NCI-H2196 treated with DMSO at 0.1 percent for 48 hours (cell line): ENCODE results near the gene APOA4.
A peak's percentile ranks its signal among the peaks of the same experiment; 100 is the strongest.
"Not testable (repeated sequence)": the region's sequence is repeated elsewhere in the genome, so short reads cannot be mapped to it uniquely, and the experiment has no call there.

ENCODE experiments used
- DNase-seq: peaks from one replicate; lab custom pipeline; 2025; ENCODE audit not compliant: unreplicated experiment; lab: John Stamatoyannopoulos, UW

APOA4 gene

DNA sequence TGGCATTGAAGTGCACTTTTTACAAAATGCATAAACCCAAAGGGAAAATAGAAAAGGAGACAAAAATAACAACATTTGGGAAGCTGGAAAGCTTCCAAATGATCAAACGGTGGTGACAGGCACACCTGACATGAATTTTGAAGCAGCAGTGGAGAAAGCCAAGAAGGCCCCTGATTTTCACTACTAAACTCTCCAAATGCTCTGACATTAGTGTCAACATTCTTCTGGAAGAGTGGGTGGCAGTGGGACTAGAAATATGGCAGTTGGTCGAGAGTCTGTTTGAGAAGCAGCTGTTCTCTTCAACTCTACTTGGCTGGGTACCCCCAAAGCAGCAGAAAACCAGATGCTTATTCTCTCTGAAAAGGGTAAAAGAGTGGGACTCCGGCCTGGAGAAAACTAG is 19.1 kb downstream of the APOA4 start:
- DNase-seq, result no peak

DNA sequence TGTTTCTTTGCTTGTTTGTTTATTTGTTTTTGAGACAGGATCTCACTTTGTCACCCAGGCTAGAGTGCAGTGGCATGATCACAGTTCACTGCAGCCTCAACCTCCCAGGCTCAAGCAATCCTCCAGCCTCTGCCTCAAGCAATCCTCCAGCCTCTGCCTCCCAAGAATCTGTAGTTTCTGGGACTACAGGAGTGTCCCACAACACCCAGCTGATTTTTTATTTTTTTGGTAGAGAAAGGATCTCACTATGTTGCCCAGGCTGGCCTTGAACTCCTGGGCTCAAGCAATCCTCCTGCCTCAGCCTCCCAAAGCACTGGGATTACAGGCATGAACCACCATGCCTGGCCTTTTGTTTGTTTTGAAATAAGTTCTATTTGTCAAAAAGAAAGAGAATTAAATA is 21.4 kb downstream of the APOA4 start:
- not testable (repeated sequence) for DNase-seq

DNA sequence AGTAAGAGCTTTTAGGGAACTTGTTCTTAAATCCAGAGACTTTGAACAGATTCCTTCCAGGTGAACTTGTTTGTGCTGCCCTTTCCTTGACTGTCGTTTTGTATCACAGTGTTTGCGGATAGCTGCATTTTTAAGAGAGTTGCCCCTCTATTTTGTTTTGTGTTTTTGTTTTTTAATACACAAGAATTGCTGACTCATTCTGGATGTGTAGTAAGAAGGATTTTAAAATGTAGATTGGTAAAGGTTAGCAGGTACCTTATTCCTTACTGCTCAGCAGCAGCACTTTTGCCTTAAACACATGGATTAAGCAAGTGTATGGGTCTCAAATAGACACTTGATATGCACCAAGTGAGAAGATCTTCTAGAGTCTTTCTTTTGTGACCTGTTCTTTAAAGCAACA is 22.5 kb downstream of the APOA4 start:
- no peak for DNase-seq

DNA sequence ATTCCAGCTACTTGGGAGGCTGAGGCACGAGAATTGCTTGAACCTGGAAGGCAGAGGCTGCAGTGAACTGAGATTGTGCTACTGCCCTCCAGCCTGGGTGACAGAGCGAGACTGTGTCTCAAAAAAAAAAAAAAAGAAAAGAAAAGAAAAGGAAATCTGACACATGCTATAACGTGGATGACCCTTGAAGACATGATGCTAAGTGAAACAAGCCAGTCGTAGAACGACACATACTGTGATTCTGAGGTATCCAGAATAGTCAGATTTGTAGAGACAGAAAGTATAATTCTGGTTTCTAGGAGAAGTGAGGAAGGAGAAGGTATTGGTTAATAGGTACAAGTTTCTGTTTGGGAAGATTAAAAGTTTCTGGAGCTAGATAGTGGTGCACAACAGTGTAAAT is 24.7 kb downstream of the APOA4 start:
- no peak for DNase-seq

DNA sequence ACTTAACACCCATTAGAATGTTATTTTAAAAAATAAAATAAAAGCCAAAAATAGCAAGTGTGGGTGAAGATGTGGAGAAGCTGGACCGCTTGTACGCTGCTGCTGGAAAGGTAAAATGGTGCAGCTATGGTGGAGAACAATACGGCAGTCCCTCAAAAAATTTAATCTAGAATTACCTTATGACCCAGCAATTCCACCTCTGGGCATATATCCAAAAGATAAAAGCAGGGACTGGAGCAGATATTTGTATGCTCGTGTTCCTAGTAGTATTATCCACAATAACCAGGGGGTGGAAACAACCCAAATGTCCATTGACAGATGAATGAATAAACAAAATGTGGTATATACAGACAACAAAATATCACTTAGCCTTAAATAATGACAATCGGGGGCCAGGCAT is 25.3 kb downstream of the APOA4 start:
- no peak for DNase-seq

DNA sequence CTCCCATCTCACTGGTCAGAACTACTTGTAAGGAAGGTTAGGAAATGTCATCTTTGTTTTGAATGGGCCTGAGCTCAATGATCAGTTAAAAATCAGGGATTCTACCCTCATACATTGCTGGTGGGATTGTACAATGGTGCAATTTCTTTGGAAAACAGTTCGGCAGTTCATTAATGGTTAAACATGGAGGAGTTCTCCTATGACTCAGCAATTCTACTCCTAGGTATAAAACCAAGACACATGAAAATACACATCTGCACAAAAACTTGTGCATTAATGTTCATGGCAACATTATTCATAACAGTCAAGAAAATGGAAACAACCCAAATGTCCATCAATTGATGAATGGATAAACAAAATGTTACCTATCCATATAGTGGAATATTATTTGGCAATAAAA is 26.6 kb downstream of the APOA4 start:
- no peak for DNase-seq

DNA sequence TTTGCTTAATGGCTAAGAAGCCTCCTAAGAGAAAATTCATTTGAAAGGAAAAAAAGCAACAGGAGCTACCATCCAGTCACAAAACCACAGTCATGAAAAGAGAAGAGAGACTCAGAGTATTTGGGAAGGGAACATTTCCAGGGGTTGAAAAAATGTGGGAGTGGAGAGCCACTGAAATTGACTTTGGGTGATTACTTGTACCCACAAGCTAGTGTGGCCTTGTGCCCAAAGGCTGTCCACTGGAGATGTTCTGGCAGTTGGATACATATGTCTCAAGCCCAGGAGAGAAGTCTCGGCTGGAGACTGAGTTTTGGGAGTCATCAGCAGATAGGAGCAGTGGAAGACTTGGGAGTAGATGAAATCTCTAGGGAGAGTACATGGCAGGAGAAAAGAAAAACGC is 28.3 kb downstream of the APOA4 start:
- no peak for DNase-seq

DNA sequence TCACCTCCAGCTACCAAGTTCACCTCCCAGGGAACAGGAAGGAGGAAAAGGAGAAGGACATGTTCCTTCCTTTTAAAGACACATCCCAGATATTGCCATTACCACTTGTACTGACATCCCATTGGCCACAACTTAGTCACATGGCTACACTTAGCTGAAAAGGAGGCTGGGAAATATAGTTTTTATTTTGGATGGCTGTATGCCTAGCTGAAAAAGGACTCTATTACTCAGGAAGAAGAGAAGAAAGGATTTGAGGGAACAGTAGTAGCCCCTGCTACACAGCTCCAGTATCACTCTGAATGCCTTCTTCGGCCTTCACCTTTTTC is 29.4 kb downstream of the APOA4 start:
- DNase-seq, result no peak

DNA sequence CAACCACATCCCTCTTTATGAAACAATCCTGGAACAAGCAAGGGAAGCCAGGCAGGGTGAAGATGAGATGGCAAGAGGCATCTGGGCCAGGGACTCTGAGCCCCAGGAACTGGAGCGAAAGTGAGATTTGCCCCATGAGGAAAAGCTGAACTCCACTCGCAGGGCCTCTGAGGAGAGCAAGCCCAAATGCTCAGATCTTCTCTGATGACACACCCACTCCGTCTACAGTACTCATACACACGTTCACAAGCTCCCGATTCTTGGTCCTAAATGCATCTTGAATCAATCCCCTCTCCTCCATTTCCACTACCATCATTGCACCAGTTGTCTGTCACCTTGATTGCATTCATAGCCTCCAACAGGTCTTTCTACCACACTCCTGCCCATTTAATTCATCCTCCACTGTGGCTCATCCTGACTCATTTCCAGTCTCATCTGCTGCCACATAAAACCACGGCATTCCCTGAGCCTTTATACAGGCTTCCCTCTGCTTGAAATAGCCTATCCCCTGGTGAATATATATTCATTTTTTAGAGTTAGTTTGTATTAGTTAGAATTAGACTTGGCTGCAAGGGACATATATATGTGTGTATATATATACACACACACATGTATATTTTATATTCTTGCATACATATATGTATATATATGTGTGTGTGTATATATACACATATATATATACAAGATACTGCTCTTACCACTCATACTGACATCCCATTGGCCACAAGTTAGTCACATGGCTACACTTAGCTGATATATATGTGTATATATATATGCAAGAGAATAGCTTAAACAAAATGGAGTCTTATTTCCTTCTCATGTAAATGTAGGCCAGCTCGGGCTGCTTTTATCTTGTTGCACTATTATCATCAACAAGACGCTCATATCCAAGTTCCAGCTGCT is 30.0 kb downstream of the APOA4 start:
- DNase-seq, result no peak

DNA sequence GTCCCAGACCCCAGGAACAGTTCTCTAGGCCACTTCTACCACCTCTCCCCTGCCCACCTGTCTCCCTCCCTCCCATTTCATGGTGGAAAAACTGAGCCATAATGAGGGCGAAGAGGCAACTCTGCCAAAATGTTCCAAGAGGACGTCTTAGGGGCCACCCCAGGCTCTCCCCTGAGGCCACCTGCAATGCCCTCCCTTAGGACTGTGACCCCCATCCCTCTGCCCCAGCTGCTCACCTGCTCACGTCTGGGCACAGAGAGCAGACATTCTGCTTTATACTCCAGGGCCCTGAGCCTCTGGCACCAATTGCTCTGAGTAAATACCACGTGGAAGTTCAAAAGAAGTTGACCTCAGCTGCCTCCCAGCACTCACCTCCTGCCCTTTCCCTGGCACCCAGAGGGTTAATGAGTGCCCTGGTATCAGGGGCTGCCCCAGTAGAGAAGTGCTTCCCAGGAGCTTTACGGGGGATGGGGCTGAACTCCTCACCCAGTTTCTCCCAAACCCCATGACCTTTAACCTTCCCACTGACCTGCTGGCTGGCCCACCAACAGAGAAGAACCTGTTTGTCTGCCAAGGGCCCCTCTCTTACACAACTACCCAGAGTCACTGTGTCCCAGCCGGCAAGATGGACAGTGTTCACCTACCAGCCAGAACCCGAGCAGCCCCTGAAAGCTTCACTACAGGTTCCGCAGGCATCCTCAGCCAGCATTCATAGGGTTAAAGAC is 30.8 kb downstream of the APOA4 start:
- no peak for DNase-seq

DNA sequence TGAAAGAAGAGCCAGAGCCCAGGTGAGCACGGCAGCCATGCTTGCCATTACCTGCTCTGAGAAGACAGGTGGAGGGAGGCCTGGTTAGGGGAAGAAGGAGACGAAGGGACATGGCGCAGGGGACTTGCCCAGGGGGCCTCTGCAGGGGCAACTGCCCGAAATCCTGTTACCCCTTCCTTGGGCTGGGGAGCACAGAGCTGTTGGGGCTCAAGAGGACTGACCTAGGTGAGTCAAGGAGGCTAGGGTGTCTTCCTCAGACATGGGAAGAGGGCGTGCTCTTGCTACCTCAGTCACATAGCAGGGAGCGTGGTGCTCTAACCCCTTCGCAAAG is 31.3 kb downstream of the APOA4 start, which contains the start of gene APOA5:
Gene APOA5, minus strand, starts transcription at position 67 of the 331 bp plus-strand sequence. Its CDS starts 19 bp downstream, at position 48.
- no peak for DNase-seq

DNA sequence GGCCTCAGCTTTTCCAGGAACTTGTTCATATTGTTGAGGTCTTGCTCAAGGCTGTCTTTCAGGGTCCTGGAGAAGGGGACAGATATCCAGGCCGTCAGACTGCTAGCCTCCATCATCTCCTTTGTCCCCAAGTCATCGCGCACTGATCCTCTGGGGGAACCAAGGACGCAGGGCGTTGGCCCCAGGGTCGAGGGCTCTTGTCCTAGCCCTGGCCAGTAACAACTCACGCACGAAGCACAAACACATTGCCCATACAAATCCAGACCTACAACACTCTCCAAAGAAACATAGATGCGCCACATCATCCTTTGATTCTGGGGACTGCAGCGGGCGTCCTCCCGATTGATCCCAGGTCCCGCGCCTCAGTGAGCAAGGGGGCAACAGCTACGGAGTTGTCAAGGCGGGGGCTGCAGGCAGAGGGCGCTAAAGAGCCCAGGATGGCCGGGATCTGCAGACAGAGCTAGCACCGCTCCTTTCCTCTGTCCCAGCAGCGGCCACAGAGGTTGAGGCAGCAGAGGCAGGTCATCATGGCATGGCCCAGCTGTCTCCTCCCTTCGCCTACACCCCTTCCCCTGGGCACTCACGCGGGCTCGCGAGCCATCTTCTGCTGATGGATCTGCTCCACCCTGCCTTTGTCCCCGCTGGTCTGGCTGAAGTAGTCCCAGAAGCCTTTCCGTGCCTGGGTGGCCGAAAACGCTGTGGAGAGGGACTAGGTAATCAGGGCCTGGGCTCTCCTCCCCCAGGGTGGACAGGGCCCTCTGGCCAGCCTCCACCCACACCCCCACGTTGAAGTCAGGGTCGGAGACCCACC is 31.9 kb downstream of the APOA4 start:
- DNase-seq, result peak; percentile 36

DNA sequence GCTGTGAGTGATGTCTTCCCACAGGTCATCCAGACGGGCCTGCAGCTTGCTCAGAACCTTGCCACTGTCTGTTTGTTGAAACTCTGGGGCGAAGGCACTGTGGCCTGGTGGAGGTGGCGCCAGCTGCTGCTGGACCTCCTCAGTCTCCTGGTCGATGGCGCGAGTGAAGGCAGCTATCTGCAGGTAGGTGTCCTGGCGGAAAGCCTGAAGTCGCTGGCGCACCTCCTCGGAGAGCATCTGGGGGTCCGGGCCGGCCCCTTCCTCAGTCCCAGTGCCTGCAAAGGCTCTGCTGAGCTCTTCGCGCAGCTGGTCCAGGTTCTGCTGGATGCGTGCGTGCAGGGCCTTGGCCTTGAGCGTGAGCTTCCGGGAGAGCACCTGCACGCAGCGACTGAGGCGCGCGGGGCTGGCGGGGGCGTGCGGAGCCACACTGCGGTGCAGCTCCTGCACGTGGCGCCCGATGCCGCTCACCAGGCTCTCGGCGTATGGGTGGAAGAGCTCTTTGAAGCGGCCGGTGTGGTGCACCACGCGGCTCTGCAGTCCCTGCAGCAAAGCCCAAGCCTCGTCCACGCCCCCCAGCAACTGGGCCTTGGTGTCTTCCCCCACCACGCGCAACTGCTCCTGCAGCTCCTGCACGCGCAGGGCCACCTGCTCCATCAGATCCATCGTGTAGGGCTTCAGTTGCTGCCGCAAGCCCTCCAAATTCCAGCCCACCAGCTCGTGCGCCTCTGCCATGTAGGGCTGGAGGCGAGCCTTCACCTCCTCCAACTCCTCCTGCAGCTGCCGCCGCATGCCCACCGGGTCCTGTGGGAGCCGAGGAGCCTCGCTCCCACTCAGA is 32.7 kb downstream of the APOA4 start:
- no peak for DNase-seq

DNA sequence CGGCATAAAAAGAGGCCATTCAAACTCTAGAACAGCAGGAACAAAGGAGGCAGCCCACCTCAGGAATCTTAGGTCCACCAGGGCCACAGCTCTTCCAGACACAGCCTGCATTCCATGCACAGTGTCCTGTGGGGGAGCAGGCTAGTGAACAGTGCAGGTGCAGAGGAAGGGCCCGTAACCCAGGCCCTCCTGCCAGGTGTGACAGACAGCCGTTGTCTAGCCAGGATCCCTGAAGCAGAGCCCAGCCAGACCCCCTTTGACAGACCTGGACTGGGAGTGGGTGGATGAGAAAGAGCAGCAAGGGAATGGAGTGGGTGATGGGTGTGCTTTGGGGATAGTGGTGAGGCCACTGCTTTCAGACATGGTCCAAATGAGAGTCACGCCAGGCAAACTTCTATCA is 34.1 kb downstream of the APOA4 start:
- no peak for DNase-seq

DNA sequence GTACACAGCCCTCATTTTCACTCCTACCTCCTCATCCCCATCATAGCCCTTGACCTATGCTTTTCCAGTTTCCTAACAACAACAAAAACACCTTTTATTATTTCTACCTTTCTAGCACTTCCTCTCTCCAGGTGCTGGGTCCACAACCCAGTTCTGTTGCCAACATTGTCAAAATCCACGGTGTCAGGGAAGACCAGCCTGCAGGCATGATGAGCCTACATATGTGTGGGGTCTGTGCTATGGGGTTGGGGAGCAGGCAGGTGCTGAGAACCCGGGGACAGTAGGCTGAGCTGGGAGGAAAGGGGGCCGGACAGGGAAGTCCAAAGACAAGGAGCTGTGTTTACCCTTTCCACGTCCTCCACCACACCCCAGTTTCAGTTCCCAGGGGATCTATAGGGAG is 34.6 kb downstream of the APOA4 start:
- no peak for DNase-seq

DNA sequence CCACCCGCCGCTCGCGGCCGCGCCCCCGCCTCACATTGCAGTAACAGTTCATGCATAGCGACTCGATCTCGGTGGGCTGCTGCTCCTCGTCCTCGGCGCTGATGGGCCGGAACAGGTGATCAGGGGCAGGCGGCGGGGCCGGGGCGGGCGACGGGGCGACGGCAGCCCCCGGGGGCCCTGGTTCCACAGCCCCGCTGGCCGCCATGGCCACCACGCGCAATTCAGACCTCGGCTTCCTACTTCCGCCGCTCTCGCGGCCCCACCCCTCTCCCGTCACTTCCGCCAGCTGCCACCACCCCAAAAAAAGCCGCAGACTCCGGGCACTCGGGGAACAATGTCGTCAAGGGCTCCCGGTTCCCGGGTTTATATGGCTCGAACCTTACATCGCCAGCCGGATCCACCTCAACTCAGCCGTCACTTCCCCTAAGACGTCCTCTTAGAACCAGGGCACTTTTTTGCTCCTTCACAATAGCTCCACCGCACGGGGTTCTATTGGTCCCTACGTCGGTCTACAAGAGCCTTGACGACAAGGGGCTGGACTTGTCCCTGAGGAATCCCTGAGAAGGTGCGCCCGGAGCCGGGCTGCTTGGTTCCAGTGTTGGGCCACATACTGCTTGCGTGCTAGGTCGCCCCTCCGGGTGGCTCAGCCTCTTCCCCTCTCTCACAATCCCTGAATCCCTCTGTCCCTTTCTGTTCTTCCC is 35.2 kb downstream of the APOA4 start, which contains the start of gene ZPR1:
Gene ZPR1, minus strand, starts transcription at position 238 of the 701 bp plus-strand sequence. Its CDS starts 33 bp downstream, at position 205.
- DNase-seq, result peak; percentile 77

DNA sequence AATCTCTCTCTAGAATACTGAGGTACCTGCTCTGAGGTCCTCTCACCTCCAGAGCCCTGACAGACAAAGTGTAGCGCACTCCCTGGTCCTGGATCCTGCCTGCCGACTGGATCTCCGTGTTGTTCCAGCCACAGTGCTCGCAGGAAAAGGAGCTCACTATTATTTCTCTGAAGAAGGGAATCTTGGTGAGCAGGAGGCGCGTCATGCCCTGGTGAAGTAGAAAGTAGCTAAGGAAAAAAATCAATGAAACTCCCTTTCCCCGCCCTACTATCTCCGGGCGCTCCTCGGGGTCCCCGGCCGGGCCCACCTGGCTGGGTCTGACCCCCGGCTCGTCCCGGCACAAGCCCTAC is 35.7 kb downstream of the APOA4 start:
- DNase-seq, result no peak

DNA sequence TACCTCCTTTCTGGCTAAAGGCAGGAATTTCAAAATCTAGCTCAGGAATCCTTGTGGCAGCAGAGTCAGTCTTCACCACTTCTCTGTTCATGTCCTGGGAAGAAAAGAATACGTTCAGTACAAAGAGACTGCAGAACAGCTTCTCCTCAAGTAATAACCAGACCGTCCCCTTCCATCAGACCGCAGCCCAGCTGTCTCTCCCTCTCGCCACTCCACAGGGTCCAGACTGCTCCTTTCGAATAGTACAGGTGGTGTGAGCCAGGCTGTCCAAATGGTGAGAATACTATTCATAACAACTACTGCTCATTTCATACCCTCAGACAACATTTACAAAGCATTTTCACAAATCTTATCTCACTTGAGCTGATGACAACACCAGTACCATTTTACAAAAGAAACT is 36.1 kb downstream of the APOA4 start:
- DNase-seq, result no peak

DNA sequence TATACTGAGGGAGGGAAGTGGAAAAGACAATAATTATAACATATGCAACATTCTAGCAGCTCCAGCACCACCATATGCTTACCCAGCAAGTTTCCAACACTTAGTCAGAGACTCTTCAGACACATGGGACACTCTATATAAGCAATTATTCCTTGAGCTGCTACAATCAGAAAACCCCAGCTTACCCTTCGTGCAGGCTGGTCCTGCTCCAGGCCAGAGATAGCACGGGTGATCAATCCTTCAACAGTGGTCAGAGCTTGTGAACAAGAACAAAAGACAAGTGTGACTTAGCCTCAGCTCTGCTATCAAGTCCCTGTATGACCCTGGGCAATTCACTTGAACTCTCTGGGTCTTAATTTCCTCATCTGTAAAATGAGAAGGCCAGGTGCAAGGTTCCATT is 36.8 kb downstream of the APOA4 start:
- DNase-seq, result no peak

DNA sequence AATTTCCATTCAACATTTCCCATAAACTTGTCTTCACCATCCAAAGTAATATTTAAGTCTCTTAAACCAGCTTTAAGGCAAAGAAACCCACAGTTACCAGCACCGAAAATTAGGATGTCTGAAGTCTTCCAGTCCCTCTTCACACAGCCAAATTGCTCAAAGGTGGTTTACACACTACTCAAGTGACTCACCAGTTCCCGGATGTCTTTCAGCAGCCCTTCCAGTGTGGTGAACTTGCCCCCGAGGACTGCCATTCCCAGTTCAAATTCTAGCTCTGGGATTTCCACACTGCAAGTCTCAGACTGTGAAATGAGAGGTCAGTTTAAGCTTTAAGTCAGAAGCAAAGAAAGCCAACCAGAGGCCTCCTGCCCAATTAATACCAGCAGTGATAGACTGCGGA is 40.4 kb downstream of the APOA4 start:
- no peak for DNase-seq
